ENCODE data around the gene PSMC5.

The PSMC5 gene

GRCh38 chr17:63821804-63822203 is 5.4 kb upstream of the PSMC5 start:
- DNase-seq = no peak

- DNase-seq = no peak
Observed at GRCh38 chr17:63822537-63822936, 4.7 kb upstream of the PSMC5 start.

GRCh38 chr17:63823659-63824331 is 3.4 kb upstream of the PSMC5 start:
- no peak for DNase-seq

- no peak for DNase-seq
Observed at GRCh38 chr17:63824362-63824761, 2.9 kb upstream of the PSMC5 start.

- DNase-seq = no peak
Observed at GRCh38 chr17:63826468-63827001, 696 bp upstream of the PSMC5 start.

- DNase-seq = no peak
Observed at GRCh38 chr17:63827801-63828221, 580 bp downstream of the PSMC5 start.

GRCh38 chr17:63828936-63829335 is 1.7 kb downstream of the PSMC5 start:
- DNase-seq = no peak

DNA sequence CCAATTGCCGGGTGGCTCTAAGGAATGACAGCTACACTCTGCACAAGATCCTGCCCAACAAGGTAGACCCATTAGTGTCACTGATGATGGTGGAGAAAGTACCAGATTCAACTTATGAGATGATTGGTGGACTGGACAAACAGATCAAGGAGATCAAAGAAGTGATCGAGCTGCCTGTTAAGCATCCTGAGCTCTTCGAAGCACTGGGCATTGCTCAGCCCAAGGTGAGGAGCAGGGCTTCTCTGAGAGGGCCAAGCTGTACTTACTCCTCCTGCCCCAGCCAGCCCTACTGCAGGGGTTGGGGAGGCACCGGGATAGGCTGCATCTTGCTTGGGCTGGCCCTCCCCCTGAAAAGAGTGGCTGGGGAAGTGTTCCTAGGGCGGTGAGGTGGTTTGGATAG is 3.0 kb downstream of the PSMC5 start:
- no peak for DNase-seq

- DNase-seq = no peak
Observed at GRCh38 chr17:63830904-63831491, 3.8 kb downstream of the PSMC5 start.

GRCh38 chr17:63831505-63831904 is 4.3 kb downstream of the PSMC5 start:
- DNase-seq = no peak

DNA sequence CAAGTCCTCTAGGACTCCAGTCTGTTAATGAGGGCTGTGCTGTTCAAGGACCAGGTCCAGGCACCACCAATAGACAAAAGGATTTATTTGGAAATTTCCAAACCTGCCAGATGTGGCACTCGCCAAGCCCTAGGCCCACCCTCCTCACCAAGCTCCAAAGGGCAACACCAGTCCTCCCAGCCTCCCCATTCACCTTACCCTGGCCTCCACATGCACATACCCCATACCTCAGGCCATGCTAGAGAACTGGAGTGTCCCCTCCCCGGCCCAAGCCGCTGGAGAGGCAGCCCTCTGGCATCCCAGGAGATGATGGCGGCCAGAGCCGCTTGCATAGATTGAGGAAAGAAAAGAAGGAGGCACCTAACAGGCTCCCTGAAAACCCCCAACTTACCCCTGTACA is 4.8 kb downstream of the PSMC5 start:
- no peak for DNase-seq

GRCh38 chr17:63832455-63832854 is 5.2 kb downstream of the PSMC5 start:
- no peak for DNase-seq

DNA sequence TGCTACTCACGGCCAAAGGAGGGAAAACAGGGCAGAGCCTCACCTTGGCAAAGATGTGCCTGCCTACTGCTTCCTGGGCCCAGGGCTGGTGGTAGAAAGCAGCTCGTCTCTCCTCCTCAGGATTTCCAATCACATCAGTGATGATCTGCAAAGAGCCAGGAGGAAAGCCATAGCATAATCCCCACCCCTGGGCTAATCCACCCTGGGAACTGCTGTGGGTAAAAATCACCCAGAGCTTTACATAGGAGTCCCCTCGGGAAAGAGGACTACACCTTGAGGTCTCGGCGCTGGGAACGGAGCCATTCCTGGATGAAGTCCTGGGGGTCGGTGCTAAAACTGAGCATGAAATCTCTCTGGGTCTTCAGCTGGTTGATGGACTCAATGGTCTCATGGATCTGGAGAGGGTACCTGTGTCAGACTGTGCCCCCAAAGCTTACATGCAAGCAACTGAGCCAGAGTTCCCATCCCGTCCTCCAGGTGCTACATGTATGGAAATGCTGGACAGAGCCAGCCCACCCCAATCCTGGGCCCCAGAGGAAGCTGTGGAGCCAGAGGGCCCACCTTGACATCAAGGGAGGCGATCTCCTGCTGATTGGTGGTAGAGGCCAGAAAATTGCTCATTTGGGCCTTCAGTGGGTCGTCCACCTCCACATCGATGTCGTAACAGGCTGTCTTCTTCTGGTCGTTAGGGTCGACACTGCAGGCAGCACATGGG is 6.0 kb downstream of the PSMC5 start:
- no peak for DNase-seq

DNA sequence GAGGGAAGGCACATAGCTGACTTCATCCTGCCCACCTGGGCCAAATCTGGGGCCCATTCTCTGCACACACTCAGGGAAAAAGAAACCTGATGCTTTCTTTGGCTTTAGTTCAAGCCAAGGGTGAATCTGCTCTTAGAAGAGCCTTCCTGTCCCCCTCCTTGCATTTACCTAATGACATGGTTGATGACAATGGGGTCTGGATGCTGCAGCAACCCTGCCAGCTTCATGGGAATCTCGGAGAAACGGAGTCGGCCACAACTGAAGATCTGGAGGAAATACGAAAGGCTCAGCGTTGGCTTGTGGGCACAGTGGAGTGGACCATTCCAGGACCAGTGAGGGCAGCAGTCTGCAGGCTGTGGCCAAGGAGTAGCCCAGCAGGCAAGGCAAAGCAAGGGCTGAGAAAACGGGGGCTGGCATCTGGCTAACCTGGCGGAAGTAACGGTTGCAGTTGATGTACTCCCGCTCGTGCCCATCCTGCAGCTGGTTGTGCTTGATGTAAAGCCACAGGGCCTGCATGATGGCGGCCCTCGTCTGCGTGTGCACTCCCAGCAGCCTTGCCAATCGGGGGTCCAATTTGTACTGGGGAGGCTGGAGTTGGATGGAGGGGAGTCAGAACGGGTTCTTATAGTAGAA is 6.6 kb downstream of the PSMC5 start:
- no peak for DNase-seq

GRCh38 chr17:63834431-63835166 is 7.4 kb downstream of the PSMC5 start:
- peak; percentile 91 for DNase-seq

DNA sequence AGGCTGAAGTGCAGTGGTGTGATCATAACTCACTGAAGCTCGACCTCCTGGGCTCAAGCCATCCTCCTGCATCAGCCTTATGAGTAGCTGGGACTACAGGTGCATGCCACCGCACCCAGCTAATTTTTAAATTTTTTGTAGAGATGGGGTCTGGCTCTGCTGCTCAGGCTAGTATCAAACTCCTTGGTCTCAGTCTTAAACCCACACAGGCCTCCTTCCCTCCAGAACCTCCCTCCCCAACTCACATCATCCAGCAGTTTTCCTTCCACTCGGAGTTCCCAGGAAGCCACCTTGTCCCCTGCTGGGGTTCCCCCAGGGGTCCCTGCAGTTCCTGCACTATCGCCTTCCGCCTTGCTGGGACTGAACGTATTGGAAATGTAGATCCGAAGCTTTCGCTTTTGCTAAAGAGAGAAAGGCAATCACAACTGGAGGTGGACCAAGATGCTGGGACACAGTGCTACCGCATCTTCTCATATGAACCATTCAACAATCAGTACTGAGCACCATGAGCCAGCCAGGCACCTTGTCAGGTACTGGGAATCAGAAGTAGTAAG is 8.0 kb downstream of the PSMC5 start:
- DNase-seq = no peak

- DNase-seq = no peak
Observed at GRCh38 chr17:63836811-63837210, 9.6 kb downstream of the PSMC5 start.

- DNase-seq = no peak
Observed at GRCh38 chr17:63837480-63837879, 10.2 kb downstream of the PSMC5 start.

GRCh38 chr17:63837962-63838600 is 10.8 kb downstream of the PSMC5 start:
- no peak for DNase-seq

- no peak for DNase-seq
Observed at GRCh38 chr17:63838631-63839171, 11.5 kb downstream of the PSMC5 start.

- no peak for DNase-seq
Observed at GRCh38 chr17:63840591-63841349, 13.5 kb downstream of the PSMC5 start.

Measured in MV-4-11 (cell line).